DLD1 (cell line): ENCODE data around the gene PCBP3.
"Not testable (repeated sequence)": the region's sequence is repeated elsewhere in the genome, so short reads cannot be mapped to it uniquely, and the experiment has no call there.

Experiments used
- in situ Hi-C: cut with HindIII; loops from 2 replicates; pipeline ENCODE4 v1.10.0; 2017; ENCODE audit warnings: low sequenced_read_pairs

Gene PCBP3

GRCh38 chr21:45822429-45823099, 179.0 kb downstream of the PCBP3 start:
- in situ Hi-C loops: no loop called here

GRCh38 chr21:45823100-45823681, 179.7 kb downstream of the PCBP3 start:
- in situ Hi-C loops: no loop called here

- in situ Hi-C loops: no loop called here
These were observed 181.2 kb downstream of the PCBP3 start for GRCh38 chr21:45824546-45825215.

GRCh38 chr21:45825219-45825618, 181.7 kb downstream of the PCBP3 start:
- in situ Hi-C loops: no loop called here

GRCh38 chr21:45826676-45827301, 183.3 kb downstream of the PCBP3 start:
- in situ Hi-C loops: no loop called here

GRCh38 chr21:45827302-45827692, 183.8 kb downstream of the PCBP3 start:
- in situ Hi-C loops: no loop called here

GRCh38 chr21:45827881-45828579, 184.5 kb downstream of the PCBP3 start:
- in situ Hi-C loops: no loop called here

- in situ Hi-C loops: no loop called here
These were observed 185.3 kb downstream of the PCBP3 start for GRCh38 chr21:45828580-45829570.

GRCh38 chr21:45829668-45830067, 186.1 kb downstream of the PCBP3 start:
- in situ Hi-C loops: no loop called here

GRCh38 chr21:45830221-45830640, 186.7 kb downstream of the PCBP3 start:
- in situ Hi-C loops: no loop called here

GRCh38 chr21:45830720-45831366, 187.3 kb downstream of the PCBP3 start:
- in situ Hi-C loops: no loop called here

GRCh38 chr21:45831991-45832740, 188.6 kb downstream of the PCBP3 start:
- in situ Hi-C loops: no loop called here

- in situ Hi-C loops: not testable (repeated sequence)
These were observed 189.3 kb downstream of the PCBP3 start for GRCh38 chr21:45832741-45833235.

GRCh38 chr21:45833414-45833813, 189.9 kb downstream of the PCBP3 start:
- in situ Hi-C loops: no loop called here

- in situ Hi-C loops: no loop called here
These were observed 190.6 kb downstream of the PCBP3 start for GRCh38 chr21:45834026-45834715.

GRCh38 chr21:45834821-45835293, 191.3 kb downstream of the PCBP3 start:
- in situ Hi-C loops: no loop called here

- in situ Hi-C loops: no loop called here
These were observed 192.1 kb downstream of the PCBP3 start for GRCh38 chr21:45835301-45836267.
